Measurements from ENCODE around the gene CDK11B. TPM values are rescaled to one million over a fixed set of nuclear protein-coding genes. Genes with fewer than 3 reads are reported as not detected.

CDK11B gene
- total and polyA plus RNA-seq, 2 of the 8 experiments (the other 6 are each of a cell fraction or from before 2014, with no cell fraction given), result 11.1 to 31.9 TPM

DNA sequence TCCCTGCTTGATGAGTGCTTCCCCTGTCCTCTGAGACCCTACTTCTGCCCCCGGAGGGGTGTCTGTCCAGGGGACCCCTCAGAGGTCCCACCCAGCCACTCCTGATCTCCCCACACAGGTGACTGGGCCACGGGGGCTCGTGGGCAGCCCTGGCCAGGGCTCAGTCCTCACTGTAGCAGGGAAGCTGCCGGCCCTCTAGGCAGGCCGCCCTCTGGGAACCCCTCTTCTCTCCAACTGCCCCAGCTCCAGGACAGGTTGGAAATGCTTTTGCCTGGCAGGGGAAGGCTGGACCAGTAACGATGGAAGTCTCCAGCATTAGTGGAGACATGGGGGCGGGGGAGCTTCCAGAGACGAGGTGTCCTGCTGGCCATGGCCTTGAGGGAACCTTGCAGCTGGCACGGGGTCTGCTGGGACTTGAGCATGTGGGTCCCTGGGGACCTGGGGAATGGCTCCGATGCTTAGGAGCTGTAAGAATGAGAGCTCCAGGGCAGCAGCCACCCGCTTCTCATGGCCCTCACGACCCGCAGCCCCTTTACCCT, 55.8 kb downstream of the CDK11B start:
- Histone ChIP-seq H3K4me2 (ENCODE audit: insufficient read depth in 1 of 2, low read depth in 2 of 2, low read length in 2 of 2) (no peak overlapping the region), H3K79me1 (ENCODE audit: low read depth, low read length) (no peaks in the 10 kb centered on the region), H4K5ac (ENCODE audit: insufficient read length, low read depth, low read length) (no peak overlapping the region), H3K27ac (ENCODE audit: low read depth, low read length) (no peak overlapping the region), H3K27me3 (replicated peaks in 1 of 4; ENCODE audit: control insufficient read depth in 3 of 4, extremely low read depth in 1 of 4, insufficient read depth in 3 of 4, low read length in 3 of 4) (peaks cover 13 to 36% (median 30%) of the 10 kb centered on the region in 4 experiments), H3K23ac (ENCODE audit: insufficient read length) (no peak overlapping the region), H3K23me2 (ENCODE audit: low read depth, low read length) (peaks cover 16% of the 10 kb centered on the region; the same call in 1 of the 2 replicates), H2BK15ac (ENCODE audit: low read length) (no peak overlapping the region), H3K4me1 (replicated peaks in 1 of 4; ENCODE audit: control insufficient read depth in 3 of 4, insufficient read depth in 4 of 4, low read length in 3 of 4) (peaks cover 0 to 13% (median 7%) of the 10 kb centered on the region in 4 experiments; a peak in 5 of 7 replicates), H3K36me3 (ENCODE audit: control insufficient read depth in 2 of 4, insufficient read depth in 4 of 4, low read length in 3 of 4) (no peaks in the 10 kb centered on the region), H2BK12ac (ENCODE audit: low read depth, low read length) (no peak overlapping the region), H3K79me2 (ENCODE audit: control insufficient read depth in 1 of 2, insufficient read depth in 2 of 2, low read length in 2 of 2) (no peaks in the 10 kb centered on the region), H2AFZ (ENCODE audit: low read length) (no peak overlapping the region), H3K18ac (ENCODE audit: extremely low read depth, low read length) (no peak overlapping the region), H3K56ac (replicated peaks; ENCODE audit: insufficient read length, low read depth, low read length) (no peak overlapping the region), H3K4ac (replicated peaks; ENCODE audit: insufficient read length, low read depth, low read length) (no peak overlapping the region), H4K91ac (replicated peaks; ENCODE audit: insufficient read length, low read length) (no peak overlapping the region), H2BK20ac (ENCODE audit: low read length) (no peak overlapping the region), H3K4me3 (ENCODE audit: extremely low read depth in 1 of 4, insufficient read depth in 2 of 4, low read depth in 3 of 4, low read length in 4 of 4) (no peak overlapping the region), H3K14ac (ENCODE audit: insufficient read length) (no peak overlapping the region), H4K8ac (ENCODE audit: extremely low read depth, insufficient read depth, low read length) (no peak overlapping the region; the same call in 1 of the 2 replicates), H3K9me3 (ENCODE audit: insufficient read depth in 2 of 2, low read depth in 1 of 2, low read length in 1 of 2) (no peaks in the 10 kb centered on the region), H2BK120ac (replicated peaks; ENCODE audit: low read depth, low read length) (no peak overlapping the region), H4K20me1 (replicated peaks in 1 of 2; ENCODE audit: control insufficient read depth in 1 of 2, insufficient read depth in 2 of 2, low read length in 2 of 2) (peaks cover 0 to 7% of the 10 kb centered on the region in 2 experiments), H2BK5ac (ENCODE audit: low read depth, low read length) (no peak overlapping the region), H3K9ac (replicated peaks in 1 of 4; ENCODE audit: extremely low read depth in 1 of 4, low read depth in 3 of 4, low read length in 3 of 4) (no peak overlapping the region), H2AK5ac (ENCODE audit: low read depth, low read length) (no peak overlapping the region)
- 86% methylated on average over 13 of the region's 13 CpGs; no CpG with 5 or more reads in 1 of the 2 experiments for WGBS, 2 experiments (ENCODE audit: extremely low coverage in 1 of 2, insufficient coverage in 1 of 2, insufficient read length in 1 of 2, insufficient replicate concordance in 2 of 2, low coverage in 1 of 2, low lambda C conversion rate in 2 of 2, missing lambda C conversion rate in 1 of 2)
- FAIRE-seq (no peak), DNase-seq (ENCODE audit: low read depth in 1 of 2, low spot score in 2 of 2) (no peak)
- ChIA-PET CTCF (ENCODE audit: partially characterized antibody) (interaction anchor here (0.6 to 2.0 kb wide), 3 partner anchors 11 to 337 kb away, joined by 4 to 8 read pairs (median 7); no protein-coding TSS in a partner anchor), POLR2A (ENCODE audit: partially characterized antibody) (interaction anchor here (1.4 to 2.5 kb wide), 4 partner anchors 9 to 27 kb away, joined by 3 to 14 read pairs (median 4); partner anchors contain the start of gene MIB2)
- no peak for TF ChIP-seq NANOG (IDR thresholded peaks at IDR 0.05; ENCODE audit: insufficient read depth, low read depth, low read length, poor library complexity, severe bottlenecking)
- no peak for TF ChIP-seq SRF (IDR thresholded peaks at IDR 0.05; ENCODE audit: low read depth, low read length)
- no peak for TF ChIP-seq JUN (IDR thresholded peaks at IDR 0.05; ENCODE audit: low read depth, low read length)
- TF ChIP-seq KDM5A (IDR thresholded peaks at IDR 0.05; ENCODE audit: low read length), result no peak
- no peak for TF ChIP-seq EZH2 (IDR thresholded peaks at IDR 0.05; ENCODE audit: low read depth, low read length, severe bottlenecking)
- TF ChIP-seq TBP (IDR thresholded peaks at IDR 0.05; ENCODE audit: low read depth, low read length), result no peak
- TF ChIP-seq CBX5 (IDR thresholded peaks at IDR 0.05; ENCODE audit: low read depth, low read length), result no peak
- TF ChIP-seq GTF2F1 (IDR thresholded peaks at IDR 0.05; ENCODE audit: borderline replicate concordance, low read depth, low read length), result no peak
- TF ChIP-seq RFX5 (IDR thresholded peaks at IDR 0.05; ENCODE audit: borderline replicate concordance, low read depth, low read length), result no peak
- TF ChIP-seq BCL11A (IDR thresholded peaks at IDR 0.05; ENCODE audit: low read depth in 2 of 2, low read length in 2 of 2), result no peak
- TF ChIP-seq E2F6 (IDR thresholded peaks at IDR 0.05), result no peak
